GM18907 (cell line): ENCODE results near the gene ELF3.
"Not testable (repeated sequence)": the region's sequence is repeated elsewhere in the genome, so short reads cannot be mapped to it uniquely, and the experiment has no call there.

Source experiments
- ATAC-seq: cut with Tn5 transposase; IDR thresholded peaks from one replicate; pipeline ENCODE4 v1.9.1; 2021; ENCODE audit warnings: mild to moderate bottlenecking, moderate library complexity; ENCODE audit not compliant: unreplicated experiment

The ELF3 gene

DNA sequence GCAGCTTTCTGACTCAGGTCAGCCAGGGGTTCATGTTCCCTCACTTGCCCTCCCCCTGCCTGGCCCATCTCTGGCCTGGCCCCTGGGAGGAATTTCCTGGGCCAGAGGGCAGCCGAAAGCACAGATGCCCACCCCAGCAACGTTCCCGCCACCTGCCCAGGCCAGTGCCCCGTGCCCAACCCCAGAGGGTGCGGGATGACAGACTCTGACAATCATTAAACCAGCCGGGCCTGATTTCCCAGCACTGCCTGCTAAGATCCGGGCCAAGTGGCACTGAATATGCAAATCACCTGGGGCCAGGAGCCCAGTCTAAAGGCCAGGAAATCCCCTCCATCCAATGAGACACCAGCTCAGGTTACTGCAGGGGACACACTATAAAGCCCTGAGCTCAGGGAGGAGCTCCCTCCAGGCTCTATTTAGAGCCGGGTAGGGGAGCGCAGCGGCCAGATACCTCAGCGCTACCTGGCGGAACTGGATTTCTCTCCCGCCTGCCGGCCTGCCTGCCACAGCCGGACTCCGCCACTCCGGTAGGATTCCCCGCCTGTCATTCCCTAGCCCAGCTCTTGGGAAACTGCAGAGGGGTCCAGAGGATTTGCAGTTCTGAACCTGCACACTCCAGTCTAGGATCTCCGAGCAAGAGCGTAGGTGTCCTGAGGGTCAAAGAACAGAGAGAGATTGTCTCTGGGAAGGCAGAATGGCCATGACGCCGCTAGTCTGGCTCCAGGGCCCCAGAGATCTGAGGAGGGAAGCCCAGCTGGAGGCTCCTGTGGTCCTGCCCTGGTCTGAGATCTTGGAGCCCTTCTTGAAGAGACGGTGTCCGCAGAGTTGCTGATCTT, at the start of gene ELF3:
Gene ELF3, plus strand, starts transcription at position 408 of the 836 bp plus-strand sequence. CDS start 550 bp downstream, outside the sequence.
- peak; percentile 84 for ATAC-seq

DNA sequence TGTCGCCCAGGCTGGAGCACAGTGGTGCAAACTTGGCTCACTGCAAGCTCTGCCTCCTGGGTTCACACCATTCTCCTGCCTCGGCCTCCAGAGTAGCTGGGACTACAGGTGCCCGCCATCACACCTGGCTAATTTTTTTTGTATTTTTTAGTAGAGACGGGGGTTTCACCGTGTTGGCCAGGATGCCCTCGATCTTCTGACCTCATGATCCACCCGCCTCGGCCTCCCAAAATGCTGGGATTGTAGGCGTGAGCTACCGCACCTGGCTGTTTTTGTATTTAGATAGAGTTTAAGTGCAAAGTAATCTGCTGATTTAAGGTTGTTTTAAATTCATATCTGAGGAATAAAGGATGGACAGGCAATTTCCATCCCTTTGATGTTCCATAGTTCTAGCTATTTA, 48.0 kb upstream of the ELF3 start:
- not testable (repeated sequence) for ATAC-seq

DNA sequence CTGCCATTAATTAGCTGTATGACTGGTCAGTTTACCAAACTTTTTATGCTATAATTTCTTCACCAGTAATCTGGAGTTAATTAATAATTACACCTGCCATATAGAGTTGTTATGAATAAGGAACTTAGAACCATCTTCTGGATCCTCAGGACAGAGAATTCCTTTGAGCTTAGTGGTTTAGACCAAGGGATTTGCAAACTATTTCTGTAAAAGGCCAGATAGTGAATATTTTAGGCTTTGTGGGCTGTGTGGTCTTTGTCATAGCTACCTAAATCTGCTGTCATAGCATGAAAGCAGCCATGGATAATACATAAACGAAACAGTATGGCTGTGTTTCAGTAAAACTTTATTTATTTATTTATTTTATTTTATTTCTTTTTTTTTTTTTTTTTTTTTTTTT, 46.1 kb upstream of the ELF3 start:
- ATAC-seq, result no peak

DNA sequence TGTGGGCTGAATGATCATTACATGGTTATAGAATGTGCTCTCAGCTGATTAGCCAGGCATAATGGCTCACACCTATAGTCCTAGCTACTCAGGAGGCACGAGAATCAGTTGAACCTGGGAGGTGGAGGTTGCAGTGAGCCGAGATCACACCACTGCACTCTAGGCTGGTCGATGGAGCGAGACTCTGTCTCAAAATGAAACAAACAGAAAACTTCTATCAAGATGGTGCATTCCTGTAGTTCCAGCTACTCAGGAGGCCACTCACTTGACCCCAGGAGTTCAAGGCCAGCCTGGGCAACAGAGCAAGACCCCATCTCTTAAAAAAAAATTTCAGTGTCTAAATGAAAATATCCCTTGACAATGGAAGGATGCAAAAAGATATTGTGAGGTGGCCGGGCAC, 44.2 kb upstream of the ELF3 start:
- no peak for ATAC-seq

DNA sequence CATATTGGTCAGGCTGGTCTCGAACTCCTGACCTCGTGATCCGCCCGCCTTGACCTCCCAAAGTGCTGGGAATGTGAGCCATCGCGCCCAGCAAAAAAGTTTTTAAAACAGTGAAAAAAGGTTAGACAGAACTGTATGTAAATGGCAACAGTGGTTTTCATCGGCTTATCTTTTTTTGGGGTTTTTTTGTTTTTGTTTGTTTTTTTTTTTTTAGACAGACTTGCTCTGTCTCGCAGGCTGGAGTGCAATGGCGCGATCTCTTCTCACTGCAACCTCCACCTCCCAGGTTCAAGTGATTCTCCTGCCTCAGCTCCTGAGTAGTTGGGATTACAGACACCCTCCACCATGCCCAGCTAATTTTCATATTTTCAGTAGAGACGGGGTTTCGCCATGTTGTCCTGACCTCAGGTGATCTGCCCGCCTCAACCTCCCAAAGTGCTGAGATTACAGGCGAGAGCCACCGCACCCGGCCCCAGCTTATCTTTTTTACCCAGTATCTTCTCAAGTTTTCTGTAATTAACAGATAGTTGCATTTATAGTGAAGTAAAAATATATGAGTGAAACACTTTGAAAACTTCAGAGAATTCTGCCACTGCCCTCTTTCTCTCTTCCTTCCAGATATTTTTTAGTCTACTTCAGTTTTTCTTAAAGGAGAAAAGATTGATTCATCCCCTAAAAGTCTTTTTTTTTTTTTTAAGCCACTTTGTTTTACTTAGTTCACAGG, 42.0 kb upstream of the ELF3 start:
- no peak for ATAC-seq

DNA sequence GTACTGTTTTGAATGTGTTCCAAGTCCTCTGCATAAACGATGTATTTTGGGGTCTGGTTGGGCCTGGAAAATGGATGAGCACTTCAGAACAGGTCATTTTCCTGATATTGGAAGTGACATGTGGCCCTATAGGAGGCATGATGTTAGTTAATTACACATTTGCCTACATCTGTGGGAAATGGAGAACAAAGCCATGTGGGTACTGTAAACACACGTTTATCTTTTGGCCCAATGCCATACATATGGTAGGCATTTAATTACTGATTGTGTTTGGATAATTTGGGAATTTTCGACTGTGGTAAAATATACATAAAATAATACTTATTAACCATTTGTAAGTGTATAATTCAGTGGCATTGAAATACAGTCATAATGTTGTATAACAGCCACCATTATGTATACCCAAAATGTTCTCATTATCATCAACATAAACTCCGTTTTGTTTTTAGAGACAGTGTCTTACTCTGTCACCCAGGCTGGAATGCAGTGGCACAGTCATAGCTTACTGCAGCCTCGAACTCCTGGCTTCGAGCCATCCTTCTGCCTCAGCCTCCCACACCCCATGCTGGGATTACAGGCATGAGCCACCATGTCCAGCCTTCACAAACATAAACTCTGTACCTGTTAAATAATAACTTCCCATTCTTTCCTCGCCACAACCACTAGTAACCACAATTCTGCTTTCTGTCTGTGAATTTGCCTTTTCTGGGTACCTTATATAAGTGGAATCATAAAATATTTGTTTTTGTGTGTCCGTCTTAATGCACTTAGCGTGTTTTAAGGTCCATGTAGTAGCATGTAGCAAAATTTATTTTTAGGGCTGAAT, 39.8 kb upstream of the ELF3 start:
- ATAC-seq, result no peak

DNA sequence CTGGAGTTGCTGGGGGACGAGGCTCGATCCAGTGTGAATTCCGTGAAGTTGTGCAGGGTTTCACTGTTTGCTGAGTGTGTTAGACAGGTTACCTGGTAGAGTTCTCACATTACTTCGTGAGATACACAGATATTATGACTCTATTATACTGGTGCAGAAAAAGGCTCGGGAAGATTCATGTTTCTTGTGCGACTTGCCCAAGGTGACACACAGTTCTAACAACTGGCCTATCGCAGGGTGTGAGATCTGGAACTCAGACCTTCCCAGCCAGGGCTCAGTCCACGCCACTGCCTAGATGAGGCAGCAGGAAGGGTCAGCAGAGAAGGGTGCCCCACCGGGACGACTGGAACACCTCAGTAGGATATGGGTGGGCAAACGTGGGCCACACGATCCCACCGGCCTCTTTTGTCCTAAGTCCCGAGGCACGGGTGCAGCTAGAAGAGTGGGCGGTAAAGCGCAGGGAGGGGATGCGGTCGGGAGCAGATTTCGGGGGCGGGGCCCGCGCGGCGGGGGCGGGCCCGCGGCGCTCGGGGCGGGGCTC, 28.2 kb upstream of the ELF3 start:
- no peak for ATAC-seq

DNA sequence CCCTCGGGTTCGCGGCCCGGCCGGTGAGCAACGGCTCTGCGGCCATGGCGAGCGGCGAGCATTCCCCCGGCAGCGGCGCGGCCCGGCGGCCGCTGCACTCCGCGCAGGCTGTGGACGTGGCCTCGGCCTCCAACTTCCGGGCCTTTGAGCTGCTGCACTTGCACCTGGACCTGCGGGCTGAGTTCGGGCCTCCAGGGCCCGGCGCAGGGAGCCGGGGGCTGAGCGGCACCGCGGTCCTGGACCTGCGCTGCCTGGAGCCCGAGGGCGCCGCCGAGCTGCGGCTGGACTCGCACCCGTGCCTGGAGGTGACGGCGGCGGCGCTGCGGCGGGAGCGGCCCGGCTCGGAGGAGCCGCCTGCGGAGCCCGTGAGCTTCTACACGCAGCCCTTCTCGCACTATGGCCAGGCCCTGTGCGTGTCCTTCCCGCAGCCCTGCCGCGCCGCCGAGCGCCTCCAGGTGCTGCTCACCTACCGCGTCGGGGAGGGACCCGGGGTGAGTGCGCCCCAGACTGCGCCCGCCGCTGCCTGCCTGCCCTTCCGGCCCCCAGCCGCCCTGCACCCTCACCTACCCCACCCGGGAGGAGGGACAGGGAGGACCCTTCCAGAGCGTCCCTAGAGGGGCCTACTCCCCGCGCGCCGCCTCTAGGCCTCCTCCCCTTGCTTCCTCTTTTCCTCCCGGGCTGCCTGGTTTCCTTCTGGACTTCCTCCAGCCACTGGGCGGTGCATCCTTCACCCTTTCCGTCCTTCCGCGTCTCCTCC, 27.6 kb upstream of the ELF3 start, which contains the start of gene RNPEP:
Gene RNPEP, plus strand, starts transcription at position 26 of the 757 bp plus-strand sequence. Its CDS starts 19 bp downstream, at position 45.
- ATAC-seq, result peak; percentile 77

DNA sequence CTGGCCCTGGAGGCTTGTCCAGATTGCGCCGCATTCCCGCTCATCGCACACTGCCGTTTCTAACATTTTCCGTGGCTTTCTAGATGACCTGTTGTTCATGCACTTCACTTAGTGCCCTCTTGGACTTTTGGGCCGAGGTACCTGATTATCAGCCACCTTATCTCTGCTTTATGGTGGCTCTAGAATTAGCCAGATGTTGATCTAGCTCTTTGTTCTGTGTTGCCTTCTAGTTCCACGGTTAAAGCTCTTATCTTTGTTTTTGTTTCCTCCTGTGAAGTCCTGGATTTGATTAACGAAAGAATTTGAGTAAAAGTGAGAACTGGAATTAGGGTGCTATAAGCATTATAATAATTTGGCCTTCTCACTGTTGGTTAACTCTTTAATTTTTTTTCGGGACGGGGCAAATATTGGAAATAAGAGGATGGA, 27.0 kb upstream of the ELF3 start:
- ATAC-seq, result no peak

DNA sequence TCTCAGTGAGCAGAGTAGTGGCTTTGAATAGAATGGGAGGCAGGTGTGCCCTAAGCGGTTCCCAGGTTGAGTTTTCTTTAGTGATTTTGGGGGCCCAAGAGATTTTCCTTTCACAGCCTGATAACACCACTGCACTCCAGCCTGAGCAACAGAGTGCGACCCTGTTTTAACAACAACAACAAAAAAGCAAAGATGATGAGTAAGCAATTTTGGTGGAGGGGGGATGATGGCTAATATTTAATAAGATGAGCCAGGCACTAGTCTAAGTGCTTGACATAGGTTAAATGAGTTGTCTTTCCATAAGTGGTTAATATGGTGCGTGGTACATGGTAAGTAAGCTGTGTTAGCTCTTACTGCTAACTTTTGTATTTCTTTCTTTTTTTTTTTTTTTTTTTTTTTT, 25.9 kb upstream of the ELF3 start:
- no peak for ATAC-seq

DNA sequence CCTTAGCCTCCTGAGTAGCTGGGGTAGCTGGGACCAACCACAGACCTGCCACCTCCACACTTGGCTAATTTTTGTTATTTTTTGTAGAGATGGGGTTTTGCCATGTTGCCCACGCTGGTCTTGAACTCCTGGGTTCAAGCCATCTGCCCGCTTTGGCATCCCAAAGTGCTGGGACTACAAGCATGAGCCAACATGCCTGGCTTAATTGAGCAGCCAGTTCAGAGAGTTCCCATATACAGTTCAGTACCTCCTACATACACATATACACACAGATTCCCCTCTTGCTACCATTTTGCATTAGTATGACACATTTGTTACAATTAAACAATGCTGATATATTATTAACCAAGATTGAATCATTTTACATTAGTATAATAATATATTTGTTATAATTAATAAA, 25.0 kb upstream of the ELF3 start:
- no peak for ATAC-seq

DNA sequence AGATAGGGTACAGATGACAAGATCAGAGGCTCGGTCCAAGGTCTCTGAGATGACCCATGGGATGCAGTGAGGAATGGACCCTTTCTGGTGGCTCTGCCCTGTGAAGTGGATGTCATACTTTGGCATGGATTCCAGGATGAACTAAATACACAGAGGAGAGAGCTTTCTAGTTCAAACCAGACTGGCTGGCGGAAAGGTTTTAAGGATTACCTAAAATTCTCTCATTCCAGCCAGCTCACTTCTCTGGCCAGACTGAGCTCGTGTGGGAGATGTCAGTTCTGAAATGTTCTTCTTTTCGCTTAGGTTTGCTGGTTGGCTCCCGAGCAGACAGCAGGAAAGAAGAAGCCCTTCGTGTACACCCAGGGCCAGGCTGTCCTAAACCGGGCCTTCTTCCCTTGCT, 21.8 kb upstream of the ELF3 start:
- ATAC-seq, result no peak

DNA sequence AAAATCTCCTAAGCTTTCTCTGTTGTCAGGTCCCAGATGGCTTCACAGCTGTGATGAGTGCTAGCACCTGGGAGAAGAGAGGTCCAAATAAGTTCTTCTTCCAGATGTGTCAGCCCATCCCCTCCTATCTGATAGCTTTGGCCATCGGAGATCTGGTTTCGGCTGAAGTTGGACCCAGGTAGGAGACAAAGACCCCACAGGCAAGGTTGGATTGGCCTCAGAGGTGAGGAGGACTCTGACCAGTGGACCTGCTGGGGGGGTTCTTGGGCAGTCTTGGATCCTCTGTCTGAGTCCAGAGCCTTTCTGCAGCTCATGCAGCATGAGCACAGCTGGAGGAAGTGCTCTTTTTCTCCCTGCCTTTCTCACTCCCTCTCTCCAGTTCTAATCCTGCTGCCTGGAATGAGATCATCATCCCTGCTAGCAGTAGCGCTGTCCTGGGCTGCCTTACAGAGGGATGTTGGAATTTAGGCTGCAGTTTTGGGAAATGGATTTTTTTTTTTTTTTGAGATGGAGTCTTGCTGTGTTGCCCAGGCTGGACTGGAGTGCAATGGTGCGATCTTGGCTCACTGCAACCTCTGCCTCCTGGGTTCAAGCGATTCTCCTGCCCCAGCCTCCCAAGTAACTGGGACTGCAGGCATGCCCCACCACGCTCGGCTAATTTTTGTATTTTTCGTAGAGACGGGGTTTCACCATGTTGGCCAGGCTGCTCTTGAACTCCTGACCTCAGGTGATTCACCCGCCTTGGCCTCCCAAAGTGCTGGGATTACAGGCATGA, 20.8 kb upstream of the ELF3 start:
- no peak for ATAC-seq

DNA sequence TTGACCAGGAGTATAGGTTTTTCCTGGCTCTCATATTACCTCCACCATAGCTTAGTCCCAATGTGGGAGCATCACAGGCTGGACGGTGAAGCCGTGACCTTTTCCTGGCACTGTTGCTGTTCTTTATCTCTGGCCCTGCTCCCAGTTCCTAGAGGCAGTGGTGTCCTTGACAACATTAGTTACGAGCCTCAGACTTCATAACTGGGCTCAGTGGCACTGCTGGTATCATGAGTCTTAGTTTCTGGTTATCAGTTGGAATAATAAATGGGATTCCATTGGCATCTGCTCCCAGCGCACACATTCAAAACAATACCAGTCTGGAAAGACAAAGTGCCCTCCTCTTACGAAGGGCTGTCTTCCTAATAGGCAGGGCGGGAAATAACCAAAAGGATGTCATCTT, 20.0 kb upstream of the ELF3 start:
- no peak for ATAC-seq

DNA sequence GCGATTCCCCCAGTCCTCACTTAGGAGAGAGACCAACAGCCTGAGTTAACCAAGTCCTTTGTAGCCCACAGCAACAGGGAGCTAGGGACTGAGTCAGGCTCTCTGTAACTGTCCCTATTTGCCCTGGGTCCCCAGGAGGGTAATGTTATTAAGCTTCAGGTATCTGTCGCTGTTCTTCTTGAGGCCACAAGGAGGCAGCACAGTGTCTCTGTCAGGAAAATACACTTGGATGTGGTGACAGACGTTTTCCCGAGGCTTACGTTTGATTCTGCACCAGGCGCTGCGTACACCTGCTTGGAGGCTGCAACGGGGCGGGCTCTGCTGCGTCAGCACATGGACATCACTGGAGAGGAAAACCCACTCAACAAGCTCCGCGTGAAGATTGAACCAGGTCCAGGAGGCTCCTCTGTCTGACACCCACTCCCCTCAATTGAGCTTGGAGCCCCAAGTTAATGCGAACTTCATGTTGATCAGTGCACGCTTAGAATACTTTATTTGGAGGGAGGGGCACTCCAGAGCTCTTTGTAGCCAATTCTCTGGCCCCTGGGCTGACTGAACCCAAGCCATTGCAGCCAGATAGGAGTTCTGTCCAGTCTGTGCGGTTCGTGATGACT, 10.7 kb upstream of the ELF3 start:
- no peak for ATAC-seq

DNA sequence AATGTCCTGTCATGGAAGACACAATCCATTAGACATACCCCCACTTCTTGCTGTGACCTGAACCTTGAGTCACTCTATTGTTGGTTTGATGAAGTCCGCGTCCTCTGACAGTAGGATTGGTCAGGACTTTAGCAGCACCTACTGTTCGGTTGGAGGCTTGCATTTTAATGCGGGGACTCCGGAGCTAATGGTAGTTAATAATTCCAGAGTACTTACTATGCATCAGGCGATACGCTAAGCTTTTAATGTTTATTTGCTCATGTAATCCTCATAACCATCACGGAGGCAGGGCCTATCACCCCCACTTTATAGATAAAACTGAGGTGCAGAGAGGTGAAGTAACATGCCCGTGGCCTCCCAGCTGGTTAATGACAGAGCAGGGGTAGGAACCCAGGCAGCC, 7.9 kb upstream of the ELF3 start:
- no peak for ATAC-seq

DNA sequence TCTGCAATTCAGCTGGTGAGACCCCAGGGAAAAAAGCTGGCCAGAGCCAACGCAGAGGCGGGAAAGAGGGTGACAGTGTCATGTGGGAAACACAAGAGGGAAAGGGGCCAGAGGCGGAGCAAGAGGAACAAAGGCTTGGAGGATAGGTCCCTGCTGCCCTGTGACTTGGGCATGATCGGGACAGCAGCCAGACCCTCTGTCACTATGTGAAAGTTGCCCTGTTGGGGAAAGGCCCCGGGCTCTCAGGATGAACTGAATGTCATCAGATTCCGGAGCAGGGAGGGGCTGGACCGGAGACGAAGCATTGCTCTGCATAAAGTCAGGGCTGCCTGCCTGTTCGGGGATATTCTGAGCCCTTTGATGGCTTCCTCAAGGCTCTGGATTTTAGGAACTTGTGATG, 5.7 kb upstream of the ELF3 start:
- ATAC-seq, result no peak

DNA sequence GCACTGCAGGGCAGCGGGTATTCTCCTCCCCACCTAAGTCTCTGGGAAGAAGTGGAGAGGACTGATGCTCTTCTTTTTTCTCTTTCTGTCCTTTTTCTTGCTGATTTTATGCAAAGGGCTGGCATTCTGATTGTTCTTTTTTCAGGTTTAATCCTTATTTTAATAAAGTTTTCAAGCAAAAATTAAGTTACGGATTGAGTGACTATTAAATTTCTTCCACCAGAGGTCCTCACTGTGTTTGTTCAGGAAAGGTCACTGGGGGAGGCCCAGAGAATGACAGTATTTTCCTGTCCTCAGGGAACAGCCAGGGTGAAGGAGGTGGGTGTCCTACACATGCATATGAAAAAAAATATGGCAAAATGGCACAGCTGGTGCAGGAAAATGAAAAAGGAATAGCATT, 4.4 kb upstream of the ELF3 start:
- ATAC-seq, result no peak

DNA sequence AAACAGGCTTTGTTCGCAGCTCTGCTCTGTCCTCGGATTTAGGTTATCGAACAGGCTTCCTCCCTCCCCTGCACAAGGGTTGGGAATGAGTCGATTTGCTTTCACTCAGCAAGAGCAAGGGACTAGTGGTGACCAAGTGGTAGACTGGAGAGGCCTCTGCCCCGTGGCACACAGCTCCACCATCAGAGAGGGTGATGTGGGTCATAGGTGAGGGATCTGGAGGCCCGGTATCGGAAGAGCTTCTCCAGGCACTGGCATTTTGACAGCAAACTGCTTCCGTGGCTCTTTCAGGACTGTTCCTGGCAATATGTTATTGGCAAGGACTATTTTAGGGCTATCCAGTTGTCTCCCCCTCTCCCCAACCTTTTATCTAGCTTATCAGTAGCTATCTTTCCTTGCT, 3.1 kb upstream of the ELF3 start:
- no peak for ATAC-seq
